HUES48 (cell line): Measurements from ENCODE around the gene SH3BP1.
A peak's percentile ranks its signal among the peaks of the same experiment; 100 is the strongest.
"Not testable (repeated sequence)": the region's sequence is repeated elsewhere in the genome, so short reads cannot be mapped to it uniquely, and the experiment has no call there.

Source experiments
- H3K27ac ChIP-seq: one replicate; pipeline ENCODE4 v1.7.0; 2013; ENCODE audit warnings: low read depth, low read length, inconsistent platforms
- H3K27me3 ChIP-seq: 2 replicates; pipeline ENCODE4 v1.6.1; 2013; ENCODE audit warnings: mild to moderate bottlenecking, low read length; ENCODE audit not compliant: control insufficient read depth, insufficient read depth
- H3K36me3 ChIP-seq: 2 replicates; pipeline ENCODE4 v1.6.1; 2013; ENCODE audit warnings: low read length; ENCODE audit not compliant: control insufficient read depth, insufficient read depth
- H3K4me1 ChIP-seq: 2 replicates; pipeline ENCODE4 v1.6.1; 2013; ENCODE audit warnings: mild to moderate bottlenecking, low read length; ENCODE audit not compliant: control insufficient read depth, insufficient read depth
- H3K4me3 ChIP-seq: 2 replicates; pipeline ENCODE4 v1.5.1; 2013; ENCODE audit warnings: mild to moderate bottlenecking, low read depth, low read length
- H3K9ac ChIP-seq: 2 replicates; pipeline ENCODE4 v1.6.1; 2013; ENCODE audit warnings: mild to moderate bottlenecking, low read depth, low read length, moderate library complexity
- H3K9me3 ChIP-seq: 2 replicates; pipeline ENCODE4 v1.6.1; 2013; ENCODE audit warnings: low read length; ENCODE audit not compliant: control insufficient read depth, insufficient read depth

The SH3BP1 gene

DNA sequence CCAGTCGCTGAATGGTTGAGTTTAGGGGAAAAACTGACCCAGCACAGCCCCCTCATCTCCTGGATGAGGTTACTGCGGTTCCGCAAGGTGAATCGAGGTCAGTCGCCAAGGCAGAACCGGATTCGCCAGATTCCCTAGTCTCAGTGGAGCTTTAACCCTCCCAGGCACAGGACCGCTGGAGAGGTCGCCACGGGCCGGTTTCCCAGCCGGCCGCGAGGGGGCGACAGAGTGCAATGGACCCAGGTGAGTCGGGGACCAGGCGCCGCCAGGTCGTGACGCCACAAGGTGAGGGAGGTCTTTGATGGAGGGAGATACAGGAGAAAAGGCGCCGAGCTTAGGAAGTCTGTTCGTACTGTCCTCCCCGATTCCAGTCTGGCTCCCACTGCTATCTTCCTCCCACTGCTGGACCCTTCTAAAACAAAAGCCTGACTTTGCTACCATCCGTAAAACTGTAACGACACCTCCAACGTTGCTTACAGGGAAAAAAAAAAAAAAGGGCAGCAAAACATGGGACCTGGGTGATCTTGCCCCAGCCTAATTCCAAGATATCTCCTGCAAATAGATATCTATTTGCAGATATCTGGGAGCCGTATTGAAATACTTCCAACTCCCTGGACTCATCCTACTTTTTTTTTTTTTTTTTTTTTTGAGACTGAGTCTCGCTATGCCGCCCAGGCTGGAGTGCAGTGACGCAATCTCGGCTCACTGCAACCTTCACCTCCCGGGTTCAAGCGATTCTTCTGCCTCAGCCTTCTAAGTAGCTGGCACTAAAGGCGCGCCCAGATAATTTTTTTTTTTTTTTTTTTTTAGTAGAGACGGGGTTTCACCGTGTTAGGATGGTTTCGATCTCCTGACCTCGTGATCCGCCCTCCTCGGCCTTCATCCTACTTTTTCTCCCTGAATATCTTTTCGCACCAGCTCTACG lies 32.2 kb upstream of the SH3BP1 start:
- Histone ChIP-seq H3K36me3 (no peaks in the 10 kb centered on the region), H3K27ac (peak overlapping the region; percentile 100), H3K9ac (peak overlapping the region; percentile 52; the same call in 1 of the 2 replicates), H3K27me3 (no peaks in the 10 kb centered on the region), H3K4me1 (no peaks in the 10 kb centered on the region), H3K4me3 (peak overlapping the region; percentile 86), H3K9me3 (no peaks in the 10 kb centered on the region)

GRCh38 chr22:37607935-37608476 lies 31.5 kb upstream of the SH3BP1 start:
- Histone ChIP-seq H3K9ac (peak overlapping the region; percentile 95), H3K27me3 (no peaks in the 10 kb centered on the region), H3K27ac (peak overlapping the region; percentile 100), H3K4me3 (peak overlapping the region; percentile 86), H3K4me1 (no peaks in the 10 kb centered on the region), H3K9me3 (no peaks in the 10 kb centered on the region), H3K36me3 (no peaks in the 10 kb centered on the region)

GRCh38 chr22:37608477-37609239 lies 30.8 kb upstream of the SH3BP1 start, which contains the start of gene GGA1:
TSS of gene GGA1 (plus strand) at chr22:37608834. CDS start at chr22:37608861, 27 bp downstream.
- peak within 1 kb of the TSS; percentile 86 for H3K4me3 ChIP-seq
- H3K27ac ChIP-seq, result peak within 1 kb of the TSS; percentile 100
- peak within 1 kb of the TSS; percentile 95 for H3K9ac ChIP-seq
- H3K27me3 ChIP-seq, result no peaks in the 10 kb centered on the region
- H3K9me3 ChIP-seq, result no peaks in the 10 kb centered on the region
- no peaks in the 10 kb centered on the region for H3K36me3 ChIP-seq
- H3K4me1 ChIP-seq, result no peaks in the 10 kb centered on the region

GRCh38 chr22:37609240-37610152 lies 30.0 kb upstream of the SH3BP1 start:
- Histone ChIP-seq H3K9ac (peak overlapping the region; percentile 33), H3K27me3 (no peaks in the 10 kb centered on the region), H3K36me3 (no peaks in the 10 kb centered on the region; the same call in 1 of the 2 replicates), H3K4me3 (peak overlapping the region; percentile 86), H3K4me1 (no peaks in the 10 kb centered on the region), H3K9me3 (no peaks in the 10 kb centered on the region), H3K27ac (peak overlapping the region; percentile 100)

DNA sequence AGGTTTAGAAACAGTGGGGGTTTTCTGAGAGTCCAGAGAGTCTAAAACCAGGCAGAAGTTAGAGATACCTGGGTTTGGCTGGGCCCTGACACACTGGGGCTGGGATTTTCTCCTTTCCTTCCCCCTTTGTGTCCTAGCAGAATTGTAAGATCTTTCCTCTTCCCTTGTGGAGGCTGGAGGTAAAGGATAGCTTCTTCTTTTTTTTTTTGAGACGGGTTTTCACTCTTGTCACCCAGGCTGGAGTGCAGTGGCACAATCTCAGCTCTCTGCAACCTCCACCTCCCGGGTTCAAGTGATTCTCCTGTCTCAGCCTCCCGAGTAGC lies 29.4 kb upstream of the SH3BP1 start:
- not testable (repeated sequence) for H3K36me3 ChIP-seq, H3K27ac ChIP-seq, H3K9ac ChIP-seq, H3K4me1 ChIP-seq, H3K27me3 ChIP-seq, H3K9me3 ChIP-seq
- H3K4me3 ChIP-seq, result peak overlapping the region; percentile 86

- Histone ChIP-seq H3K9ac (no peak overlapping the region), H3K4me3 (no peak overlapping the region), H3K4me1 (no peaks in the 10 kb centered on the region), H3K9me3 (no peaks in the 10 kb centered on the region), H3K36me3 (peaks cover 3% of the 10 kb centered on the region; the same call in 1 of the 2 replicates), H3K27ac (no peak overlapping the region), H3K27me3 (no peaks in the 10 kb centered on the region)
These were observed 28.9 kb upstream of the SH3BP1 start for GRCh38 chr22:37610480-37611129.

GRCh38 chr22:37611207-37611606 lies 28.3 kb upstream of the SH3BP1 start:
- Histone ChIP-seq H3K4me1 (no peaks in the 10 kb centered on the region), H3K27ac (no peak overlapping the region), H3K27me3 (no peaks in the 10 kb centered on the region), H3K4me3 (no peak overlapping the region), H3K36me3 (peaks cover 6% of the 10 kb centered on the region; the same call in 1 of the 2 replicates), H3K9ac (no peak overlapping the region), H3K9me3 (no peaks in the 10 kb centered on the region)

DNA sequence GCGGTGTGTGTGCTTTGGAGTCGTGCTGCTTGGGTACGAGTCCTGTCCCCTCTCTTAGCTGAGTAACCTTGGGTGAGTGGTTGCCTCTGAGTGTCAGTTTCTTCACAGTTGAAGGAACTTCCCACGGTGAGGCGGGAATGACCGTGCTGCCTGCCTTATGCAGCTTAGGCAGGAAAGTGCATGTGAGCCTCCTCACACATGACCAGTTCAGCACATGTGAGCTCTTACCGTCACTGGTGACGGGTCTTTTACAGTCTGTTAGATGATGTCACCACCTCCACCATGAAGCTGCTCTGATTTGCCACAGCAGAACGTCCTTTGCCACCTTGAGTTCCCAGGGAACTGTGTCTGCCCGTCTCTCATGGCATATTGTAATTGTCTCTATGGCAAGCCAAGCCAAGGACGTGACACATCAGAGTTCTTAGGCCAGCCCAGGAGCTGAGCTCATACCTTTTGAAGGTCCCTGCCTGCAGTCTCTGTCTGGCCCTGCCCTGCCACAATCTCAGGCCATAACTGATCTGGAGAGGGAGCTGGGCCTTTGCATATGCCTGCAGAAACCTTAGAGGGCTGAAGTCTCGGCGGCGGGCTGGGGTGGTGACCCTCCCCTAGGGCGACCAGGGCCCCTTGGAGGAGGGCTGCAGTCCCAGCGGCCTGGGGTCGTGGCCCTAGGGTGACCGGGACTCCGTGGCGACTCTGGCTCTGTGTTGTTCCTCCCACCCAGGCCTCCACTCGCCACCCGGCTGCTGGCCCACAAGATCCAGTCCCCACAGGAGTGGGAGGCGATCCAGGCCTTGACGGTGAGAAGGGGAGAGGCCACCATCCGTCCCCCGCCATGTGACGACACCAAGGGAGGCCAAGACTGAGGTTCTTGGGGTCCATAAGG lies 23.0 kb upstream of the SH3BP1 start:
- Histone ChIP-seq H3K4me3 (no peak overlapping the region), H3K4me1 (no peaks in the 10 kb centered on the region), H3K27ac (no peak overlapping the region), H3K36me3 (peaks cover 49% of the 10 kb centered on the region), H3K9ac (no peak overlapping the region), H3K9me3 (no peaks in the 10 kb centered on the region), H3K27me3 (no peaks in the 10 kb centered on the region)

DNA sequence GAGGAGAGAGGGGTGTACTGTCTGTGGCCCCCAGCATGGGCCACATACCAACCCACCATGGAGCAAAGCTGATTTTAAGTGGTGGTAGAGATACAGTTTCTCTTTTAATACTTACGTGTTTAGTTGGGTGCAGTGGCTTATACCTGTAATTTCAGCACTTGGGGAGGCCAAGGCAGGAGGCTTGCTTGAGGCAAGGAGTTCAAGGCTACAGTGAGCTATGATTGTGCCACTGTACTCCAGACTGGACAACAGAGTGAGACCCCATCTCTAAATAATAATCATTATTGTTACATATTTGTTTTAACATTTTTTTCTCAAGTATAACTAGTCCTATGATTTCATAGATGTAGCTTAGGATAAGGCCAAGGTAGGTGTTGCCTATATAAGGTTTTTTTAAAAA lies 22.0 kb upstream of the SH3BP1 start:
- Histone ChIP-seq H3K27ac (no peak overlapping the region), H3K4me3 (no peak overlapping the region), H3K9me3 (no peaks in the 10 kb centered on the region), H3K36me3 (peaks cover 55% of the 10 kb centered on the region), H3K9ac (no peak overlapping the region), H3K27me3 (no peaks in the 10 kb centered on the region), H3K4me1 (no peaks in the 10 kb centered on the region)
